Uterus (tissue), 2 donors: ENCODE measurements around the gene SLC17A2.

Experiments used
- CTCF ChIP-seq, 4 experiments: fragments of 200-600 bp in 2 of 4; fragments of 450-650 bp in 2 of 4; sonication (generic) in 2 of 4; IDR thresholded peaks; one replicate each; pipeline ENCODE4 v1.5.1; 2016 to 2019; ENCODE audit warnings: antibody characterized with exemption in 4 of 4, mild to moderate bottlenecking in 2 of 4, moderate library complexity in 1 of 4
- POLR2A ChIP-seq, 2 donors: fragments of 450-650 bp; IDR thresholded peaks; one replicate each; pipeline ENCODE4 v1.6.1; 2016; ENCODE audit warnings: antibody characterized with exemption in 2 of 2, mild to moderate bottlenecking in 1 of 2, moderate library complexity in 1 of 2

- TF ChIP-seq CTCF (IDR thresholded peaks at IDR 0.05): no peak
- TF ChIP-seq POLR2A (IDR thresholded peaks at IDR 0.05): no peak
Measured at GRCh38 chr6:25907475-25908014, 22.9 kb downstream of the SLC17A2 start.
